ENCODE results near the gene COBLL1.

The COBLL1 gene

GRCh38 chr2:164813535-164813934, 28.1 kb downstream of the COBLL1 start:
- TF ChIP-seq CTCF (IDR thresholded peaks at IDR 0.05; ENCODE audit: control extremely low read depth, extremely low read depth, low read depth, missing control alignments): no peak
- ChIA-PET CTCF (no interaction called here), POLR2A (no interaction called here)
- no peak for DNase-seq (ENCODE audit: extremely low spot score)

- DNase-seq (ENCODE audit: extremely low spot score): no peak
- CTCF ChIA-PET: no interaction called here
- POLR2A ChIA-PET: no interaction called here
- TF ChIP-seq CTCF (IDR thresholded peaks at IDR 0.05; ENCODE audit: control extremely low read depth, extremely low read depth, low read depth, missing control alignments): no peak
Measured at GRCh38 chr2:164812378-164812777, 29.2 kb downstream of the COBLL1 start.

GRCh38 chr2:164811819-164812218, 29.8 kb downstream of the COBLL1 start:
- TF ChIP-seq CTCF (IDR thresholded peaks at IDR 0.05; ENCODE audit: control extremely low read depth, extremely low read depth, low read depth, missing control alignments): no peak
- DNase-seq (ENCODE audit: extremely low spot score): no peak
- POLR2A ChIA-PET: no interaction called here
- CTCF ChIA-PET: no interaction called here

- DNase-seq (ENCODE audit: extremely low spot score): no peak
- POLR2A ChIA-PET: no interaction called here
- TF ChIP-seq CTCF (IDR thresholded peaks at IDR 0.05; ENCODE audit: control extremely low read depth, extremely low read depth, low read depth, missing control alignments): no peak
- CTCF ChIA-PET: no interaction called here
Measured at GRCh38 chr2:164810843-164811242, 30.8 kb downstream of the COBLL1 start.

- CTCF ChIA-PET: interaction anchor here (0.8 to 1.8 kb wide), 2 partner anchors 11 to 22 kb away, joined by 3 to 4 read pairs; no protein-coding TSS in a partner anchor
- DNase-seq (ENCODE audit: extremely low spot score): no peak
- POLR2A ChIA-PET: no interaction called here
- no peak for TF ChIP-seq CTCF (IDR thresholded peaks at IDR 0.05; ENCODE audit: control extremely low read depth, extremely low read depth, low read depth, missing control alignments)
Measured at GRCh38 chr2:164808776-164809175, 32.8 kb downstream of the COBLL1 start.

GRCh38 chr2:164803776-164804466, 37.7 kb downstream of the COBLL1 start:
- TF ChIP-seq CTCF (IDR thresholded peaks at IDR 0.05; ENCODE audit: control extremely low read depth, extremely low read depth, low read depth, missing control alignments): no peak
- DNase-seq (ENCODE audit: extremely low spot score): no peak
- POLR2A ChIA-PET: no interaction called here
- CTCF ChIA-PET: no interaction called here

All from GM10248 (cell line).